ENCODE data around the gene FGF7.
"Not testable (repeated sequence)": the region's sequence is repeated elsewhere in the genome, so short reads cannot be mapped to it uniquely, and the experiment has no call there.

GRCh38 chr15:49512739-49513138, 89.7 kb downstream of the FGF7 start:
- TF ChIP-seq POLR2A (IDR thresholded peaks at IDR 0.05; ENCODE audit: low read depth, low read length); CTCF (IDR thresholded peaks at IDR 0.05 in 2 of 3, conservative IDR thresholded peaks at IDR 0.05 in 1 of 3; ENCODE audit: control insufficient read depth in 2 of 3, extremely low read depth in 1 of 3, insufficient read depth in 1 of 3, low read depth in 3 of 3, low read length in 3 of 3); NRF1 (conservative IDR thresholded peaks at IDR 0.05; ENCODE audit: low read depth, low read length); HDGF (IDR thresholded peaks at IDR 0.05); CEBPB (IDR thresholded peaks at IDR 0.05; ENCODE audit: borderline replicate concordance in 1 of 2, low read depth in 2 of 2, low read length in 2 of 2): not testable (repeated sequence)
